K562 (cell line): ENCODE results near the gene FAM219A.

Experiments used
- BCOR ChIP-seq: fragments of 450-650 bp; IDR thresholded peaks from 2 replicates; pipeline ENCODE4 v1.6.1; 2016
- EP300 ChIP-seq: IDR thresholded peaks from 2 replicates; pipeline ENCODE4 v1.6.1; 2012; ENCODE audit warnings: low read length, improper control_type of control experiment
- ETV5 ChIP-seq: sonication (generic); formaldehyde crosslinking; IDR thresholded peaks from 2 replicates; pipeline ENCODE4 v1.4.0; 2020; ENCODE audit warnings: low read depth, mild to moderate bottlenecking, missing genetic modification reagents
- POLR2A ChIP-seq: fragments of 450-650 bp; conservative IDR thresholded peaks from 2 replicates; pipeline ENCODE4 v1.6.1; 2016
- SPI1 ChIP-seq: IDR thresholded peaks from 2 replicates; pipeline ENCODE4 v1.6.1; 2011; ENCODE audit warnings: low read depth, low read length, control low read depth, borderline replicate concordance
- ZNF444 ChIP-seq: fragments of 250-450 bp; sonication (Bioruptor Pico); IDR thresholded peaks from 2 replicates; pipeline ENCODE4 v1.4.0; 2020; ENCODE audit warnings: mild to moderate bottlenecking, moderate library complexity
- ZNF445 ChIP-seq: fragments of 250-450 bp; sonication (Bioruptor Pico); IDR thresholded peaks from 2 replicates; pipeline ENCODE4 v1.4.0; 2020; ENCODE audit warnings: low read depth, mild to moderate bottlenecking, moderate library complexity
- TF ChIP-seq, protein P1 (sequence below), 2 experiments: fragments of 450-650 bp; formaldehyde crosslinking in 1 of 2; IDR thresholded peaks; 2 replicates each; pipeline versions ENCODE4 v1.4.0 to v1.6.1; 2014 to 2020; ENCODE audit warnings: mild to moderate bottlenecking in 2 of 2, borderline replicate concordance in 1 of 2, low read depth in 1 of 2
- TF ChIP-seq, protein P2 (sequence below): sonication (generic); formaldehyde crosslinking; IDR thresholded peaks from 2 replicates; pipeline ENCODE4 v1.8.1; 2023; ENCODE audit warnings: mild to moderate bottlenecking, missing genetic modification reagents

DNA sequence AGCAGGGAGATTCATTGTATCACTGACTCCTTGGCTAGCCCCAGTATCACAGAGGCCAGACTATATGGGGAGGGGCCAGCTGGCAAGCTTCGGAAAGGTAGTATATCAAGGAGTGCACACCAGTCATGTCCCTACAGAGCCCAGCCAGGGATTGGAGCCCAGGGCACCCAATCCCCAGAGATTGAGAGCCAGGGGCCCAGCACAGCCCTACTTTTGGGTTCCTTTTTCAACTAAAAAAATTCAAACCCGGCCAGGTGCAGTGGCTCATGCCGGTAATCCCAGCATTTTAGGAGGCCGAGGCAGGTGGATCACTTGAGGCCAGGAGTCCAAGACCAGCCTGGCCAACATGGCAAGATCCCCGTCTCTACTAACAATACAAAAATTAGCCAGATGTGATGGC lies 76.3 kb downstream of the FAM219A start:
- TF ChIP-seq EP300 = no peak
- no peak for TF ChIP-seq ZNF444 (CRISPR knock-in tag)
- no peak for TF ChIP-seq ETV5 (CRISPR knock-in tag)
- no peak for TF ChIP-seq SPI1
- TF ChIP-seq ZNF445 (CRISPR knock-in tag) = no peak
- TF ChIP-seq BCOR = no peak
- TF ChIP-seq POLR2A = no peak
- TF ChIP-seq, protein P1, sequence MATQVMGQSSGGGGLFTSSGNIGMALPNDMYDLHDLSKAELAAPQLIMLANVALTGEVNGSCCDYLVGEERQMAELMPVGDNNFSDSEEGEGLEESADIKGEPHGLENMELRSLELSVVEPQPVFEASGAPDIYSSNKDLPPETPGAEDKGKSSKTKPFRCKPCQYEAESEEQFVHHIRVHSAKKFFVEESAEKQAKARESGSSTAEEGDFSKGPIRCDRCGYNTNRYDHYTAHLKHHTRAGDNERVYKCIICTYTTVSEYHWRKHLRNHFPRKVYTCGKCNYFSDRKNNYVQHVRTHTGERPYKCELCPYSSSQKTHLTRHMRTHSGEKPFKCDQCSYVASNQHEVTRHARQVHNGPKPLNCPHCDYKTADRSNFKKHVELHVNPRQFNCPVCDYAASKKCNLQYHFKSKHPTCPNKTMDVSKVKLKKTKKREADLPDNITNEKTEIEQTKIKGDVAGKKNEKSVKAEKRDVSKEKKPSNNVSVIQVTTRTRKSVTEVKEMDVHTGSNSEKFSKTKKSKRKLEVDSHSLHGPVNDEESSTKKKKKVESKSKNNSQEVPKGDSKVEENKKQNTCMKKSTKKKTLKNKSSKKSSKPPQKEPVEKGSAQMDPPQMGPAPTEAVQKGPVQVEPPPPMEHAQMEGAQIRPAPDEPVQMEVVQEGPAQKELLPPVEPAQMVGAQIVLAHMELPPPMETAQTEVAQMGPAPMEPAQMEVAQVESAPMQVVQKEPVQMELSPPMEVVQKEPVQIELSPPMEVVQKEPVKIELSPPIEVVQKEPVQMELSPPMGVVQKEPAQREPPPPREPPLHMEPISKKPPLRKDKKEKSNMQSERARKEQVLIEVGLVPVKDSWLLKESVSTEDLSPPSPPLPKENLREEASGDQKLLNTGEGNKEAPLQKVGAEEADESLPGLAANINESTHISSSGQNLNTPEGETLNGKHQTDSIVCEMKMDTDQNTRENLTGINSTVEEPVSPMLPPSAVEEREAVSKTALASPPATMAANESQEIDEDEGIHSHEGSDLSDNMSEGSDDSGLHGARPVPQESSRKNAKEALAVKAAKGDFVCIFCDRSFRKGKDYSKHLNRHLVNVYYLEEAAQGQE (IDR thresholded peaks at IDR 0.05; ENCODE audit: borderline replicate concordance) = no peak
- TF ChIP-seq, protein P1 (CRISPR knock-in tag; IDR thresholded peaks at IDR 0.05; ENCODE audit: low read depth) = no peak
- TF ChIP-seq, protein P2, sequence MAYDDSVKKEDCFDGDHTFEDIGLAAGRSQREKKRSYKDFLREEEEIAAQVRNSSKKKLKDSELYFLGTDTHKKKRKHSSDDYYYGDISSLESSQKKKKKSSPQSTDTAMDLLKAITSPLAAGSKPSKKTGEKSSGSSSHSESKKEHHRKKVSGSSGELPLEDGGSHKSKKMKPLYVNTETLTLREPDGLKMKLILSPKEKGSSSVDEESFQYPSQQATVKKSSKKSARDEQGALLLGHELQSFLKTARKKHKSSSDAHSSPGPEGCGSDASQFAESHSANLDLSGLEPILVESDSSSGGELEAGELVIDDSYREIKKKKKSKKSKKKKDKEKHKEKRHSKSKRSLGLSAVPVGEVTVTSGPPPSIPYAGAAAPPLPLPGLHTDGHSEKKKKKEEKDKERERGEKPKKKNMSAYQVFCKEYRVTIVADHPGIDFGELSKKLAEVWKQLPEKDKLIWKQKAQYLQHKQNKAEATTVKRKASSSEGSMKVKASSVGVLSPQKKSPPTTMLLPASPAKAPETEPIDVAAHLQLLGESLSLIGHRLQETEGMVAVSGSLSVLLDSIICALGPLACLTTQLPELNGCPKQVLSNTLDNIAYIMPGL (CRISPR knock-in tag) = no peak
